ENCODE data around the gene HSPH1.

Gene HSPH1

DNA sequence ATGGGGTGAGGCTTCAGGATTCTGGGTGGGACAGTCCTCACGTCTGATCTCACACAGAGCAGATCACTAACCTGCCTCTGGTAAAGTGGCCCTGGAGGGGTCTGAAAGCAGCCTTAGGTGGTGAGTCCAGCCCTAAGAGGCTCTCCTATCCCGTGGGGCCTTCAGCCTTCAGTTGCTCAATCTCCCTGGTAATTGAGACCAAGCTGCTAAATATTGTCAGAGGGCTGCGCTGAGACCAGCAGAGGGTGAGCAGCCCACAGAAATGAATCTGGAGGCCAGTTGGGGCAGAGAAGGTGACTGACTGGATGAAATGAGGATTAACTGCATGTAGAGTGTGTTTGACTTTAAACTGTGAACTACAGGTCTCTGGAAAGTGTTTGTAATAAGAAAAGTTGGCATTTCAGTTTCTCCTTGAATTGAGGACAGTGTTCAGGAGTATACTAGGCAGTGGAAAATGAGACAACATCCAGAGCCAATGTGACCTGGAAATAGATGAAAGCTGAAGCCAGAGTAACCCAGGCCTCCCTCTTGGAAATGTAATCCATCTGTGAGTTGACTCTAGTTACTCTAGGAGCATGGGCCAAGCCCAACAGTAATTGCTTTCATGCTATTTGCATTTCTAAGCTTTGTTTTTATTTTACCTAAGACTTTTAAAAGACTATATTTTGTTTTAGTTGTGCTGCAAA lies 14.3 kb upstream of the HSPH1 start:
- DNase-seq, result no peak

DNA sequence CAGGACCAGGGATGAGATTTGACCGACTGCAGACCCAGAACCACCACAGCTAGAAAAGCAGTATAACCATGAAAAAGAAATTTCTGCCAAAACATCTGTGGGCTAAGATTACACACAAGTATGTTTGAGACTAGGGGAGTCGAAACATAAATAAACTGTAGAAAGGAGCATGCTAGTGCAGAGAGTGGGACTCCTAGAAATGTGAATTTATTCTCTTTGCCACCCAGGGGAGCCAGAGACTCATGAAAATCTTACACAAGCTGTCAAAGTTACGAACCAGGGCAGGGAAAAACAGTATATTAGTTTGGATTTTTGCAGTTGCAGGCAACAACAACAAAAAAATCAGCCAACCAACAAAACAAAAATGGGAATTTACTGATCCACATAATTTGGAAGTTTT lies 12.3 kb upstream of the HSPH1 start:
- no peak for DNase-seq

DNA sequence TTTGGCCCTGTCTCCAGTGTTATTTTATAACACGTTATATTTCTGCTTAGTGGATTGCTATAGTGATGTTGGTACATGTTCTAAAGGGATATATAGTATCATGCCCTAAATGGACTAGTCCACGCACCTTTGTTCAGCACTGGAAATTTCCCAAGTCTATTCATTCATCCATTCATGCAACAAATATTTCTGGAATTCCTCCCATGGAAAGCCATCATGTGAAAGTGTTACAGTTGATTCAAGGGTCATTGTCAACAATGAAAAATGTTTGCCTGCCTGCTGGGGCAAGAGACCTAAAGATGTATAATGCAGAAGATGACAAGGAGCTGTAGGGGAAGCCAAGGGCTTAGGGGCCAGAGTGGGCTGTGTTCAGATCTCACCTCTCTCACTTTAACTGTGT lies 10.8 kb upstream of the HSPH1 start:
- DNase-seq, result no peak

DNA sequence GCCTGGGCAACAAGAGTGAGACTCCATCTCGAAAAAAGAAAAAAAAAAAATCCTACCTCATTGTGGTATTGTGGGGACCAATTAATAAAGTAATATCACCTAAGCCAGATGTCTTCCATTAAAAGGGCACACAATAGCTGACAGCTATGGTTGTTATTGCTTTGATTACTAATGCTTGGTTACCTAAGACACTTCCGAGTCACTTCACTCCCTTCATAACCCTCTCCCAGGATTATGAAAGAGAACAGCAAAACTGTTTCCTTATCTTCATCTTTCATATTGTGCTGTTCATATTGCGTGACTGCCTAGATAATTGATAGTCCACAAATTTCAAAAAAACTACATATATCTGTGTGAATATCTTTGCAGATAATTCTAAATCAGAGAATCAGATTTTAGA lies 10.3 kb upstream of the HSPH1 start:
- DNase-seq, result no peak

- no peak for DNase-seq
Observed at GRCh38 chr13:31168736-31169135, 7.0 kb upstream of the HSPH1 start.

- no peak for DNase-seq
Observed at GRCh38 chr13:31168166-31168565, 6.5 kb upstream of the HSPH1 start.

- no peak for DNase-seq
Observed at GRCh38 chr13:31167490-31167889, 5.8 kb upstream of the HSPH1 start.

GRCh38 chr13:31166591-31166990 lies 4.9 kb upstream of the HSPH1 start:
- DNase-seq, result no peak

- DNase-seq, result peak; percentile 79
Observed at GRCh38 chr13:31162151-31163008, 676 bp upstream of the HSPH1 start.

- no peak for DNase-seq
Observed at GRCh38 chr13:31160857-31161556, 697 bp downstream of the HSPH1 start.

- DNase-seq, result no peak
Observed at GRCh38 chr13:31159306-31159705, 2.4 kb downstream of the HSPH1 start.

DNA sequence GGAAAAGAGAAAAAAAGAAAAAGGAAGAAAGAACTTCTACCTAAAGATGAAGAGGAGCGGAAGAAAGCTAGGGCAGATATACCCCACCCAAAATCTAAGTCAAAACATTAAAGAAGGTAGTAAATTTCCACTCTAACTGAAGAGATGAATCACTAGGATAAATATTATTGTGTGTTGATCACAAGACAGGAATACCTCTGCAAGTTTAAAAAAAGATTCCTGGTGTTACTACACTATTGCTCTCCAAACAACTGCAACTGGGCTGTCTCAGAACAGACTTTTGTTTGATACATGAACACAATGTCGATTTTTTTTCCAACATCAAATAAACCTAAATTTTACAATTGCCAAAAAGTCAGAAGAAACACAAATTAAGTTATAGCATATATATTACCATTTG lies 6.8 kb downstream of the HSPH1 start:
- no peak for DNase-seq

DNA sequence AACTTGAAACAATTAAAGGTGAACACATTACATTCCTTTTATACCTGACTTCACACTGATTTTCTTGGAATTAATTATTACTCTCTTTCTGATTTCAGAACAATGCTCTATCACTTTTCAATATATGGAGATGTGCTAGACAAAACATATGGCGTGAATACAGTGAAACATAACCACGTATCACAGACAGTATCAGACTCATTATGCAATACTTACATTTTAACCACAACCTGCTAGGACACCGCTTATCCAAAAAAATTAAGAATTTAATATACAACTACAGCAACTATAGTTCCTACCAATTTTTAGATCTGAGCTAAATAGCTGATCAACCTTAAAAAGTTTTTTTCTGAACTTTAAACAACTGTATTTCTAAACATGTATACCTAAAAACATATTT lies 9.9 kb downstream of the HSPH1 start:
- DNase-seq, result no peak

DNA sequence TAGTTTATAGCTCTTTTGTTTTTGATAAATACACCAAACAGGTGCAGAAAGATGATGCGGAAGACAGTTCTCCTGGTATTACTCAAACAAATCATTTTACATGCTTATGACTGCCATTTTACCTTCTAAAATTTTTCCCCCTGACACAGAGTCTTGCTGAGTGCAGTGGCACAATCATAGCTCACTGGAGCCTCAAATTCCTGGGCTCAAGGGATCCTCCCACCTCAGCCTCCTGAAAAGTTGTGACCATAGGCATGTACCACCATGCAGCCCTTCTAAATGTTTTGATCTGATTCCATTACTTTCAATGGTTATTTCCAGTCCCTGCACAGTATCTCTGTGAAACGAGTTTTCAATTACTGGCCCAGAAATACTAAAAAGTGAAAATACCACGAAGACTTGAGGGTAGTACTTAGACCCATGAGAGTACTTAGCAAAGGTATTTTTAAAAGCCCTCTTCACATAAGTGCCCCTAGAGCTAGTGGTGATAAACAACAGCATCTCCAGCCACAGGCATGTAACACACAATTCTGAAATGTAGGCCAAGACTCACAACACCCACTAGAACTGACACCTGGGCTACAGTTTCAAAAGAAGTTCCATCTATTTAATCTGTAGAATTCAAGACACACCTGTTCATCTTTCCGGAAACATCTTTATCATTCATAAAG lies 11.3 kb downstream of the HSPH1 start:
- no peak for DNase-seq

- no peak for DNase-seq
Observed at GRCh38 chr13:31149604-31150003, 12.1 kb downstream of the HSPH1 start.

DNA sequence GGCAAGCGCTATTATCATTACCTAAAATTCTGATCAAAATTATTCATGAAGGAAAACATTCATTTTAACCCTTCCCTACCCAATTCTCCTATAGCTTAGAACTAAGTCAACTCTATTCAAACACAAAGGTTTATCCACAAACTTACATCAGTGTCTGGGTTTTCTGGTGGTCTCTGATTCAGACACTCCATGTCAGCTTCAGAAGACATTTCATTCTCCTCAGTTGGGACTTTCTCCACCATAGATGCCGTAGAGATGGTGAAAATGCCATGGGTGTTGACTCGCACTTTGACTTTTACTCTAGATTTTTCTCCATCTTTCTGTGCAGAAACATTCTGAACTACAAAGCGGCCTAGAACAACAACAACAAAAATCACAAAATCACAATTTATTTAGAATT lies 16.3 kb downstream of the HSPH1 start:
- no peak for DNase-seq

DNA sequence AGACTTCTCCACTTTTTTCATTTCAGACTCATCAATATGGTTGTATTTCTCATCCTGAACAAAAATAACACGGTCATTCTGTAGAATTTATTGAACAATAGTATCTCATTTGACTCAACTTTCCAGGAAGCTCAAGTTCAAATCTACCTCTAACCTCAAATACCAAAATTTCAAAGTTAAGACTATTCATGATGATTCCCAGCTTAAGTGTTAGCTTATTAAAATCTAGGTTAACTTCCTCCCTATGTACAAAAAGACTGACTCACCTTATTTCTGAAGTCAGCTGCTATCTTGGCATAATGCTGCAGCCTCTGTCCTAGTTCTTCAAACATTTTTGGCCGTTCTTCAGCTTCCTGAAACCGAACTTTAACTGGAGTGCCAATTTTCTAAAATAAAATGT lies 23.2 kb downstream of the HSPH1 start:
- DNase-seq, result no peak

- no peak for DNase-seq
Observed at GRCh38 chr13:31136724-31137123, 25.0 kb downstream of the HSPH1 start.

- DNase-seq, result no peak
Observed at GRCh38 chr13:31134039-31134711, 27.5 kb downstream of the HSPH1 start.

- no peak for DNase-seq
Observed at GRCh38 chr13:31133621-31134020, 28.1 kb downstream of the HSPH1 start.

- no peak for DNase-seq
Observed at GRCh38 chr13:31131470-31131961, 30.2 kb downstream of the HSPH1 start.

DNA sequence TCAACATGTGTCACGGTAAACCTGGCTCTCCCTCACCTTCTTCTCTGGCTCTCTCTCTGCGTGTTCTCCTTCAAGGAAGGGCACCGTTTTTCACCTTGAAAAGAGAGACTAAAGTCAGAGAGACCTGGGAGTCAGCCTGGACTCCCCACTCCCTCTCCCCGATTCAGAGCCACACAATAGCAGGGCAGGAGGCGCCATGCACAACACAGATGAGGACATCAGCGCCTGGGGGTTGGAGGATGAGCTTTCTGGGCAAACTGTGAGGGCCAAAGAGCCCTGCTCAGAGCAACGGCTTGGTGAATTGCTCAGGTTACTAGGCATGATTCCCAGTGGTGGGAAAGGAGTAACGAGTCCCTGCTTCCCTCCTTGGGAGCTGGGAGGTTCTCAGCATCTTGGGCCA lies 32.3 kb downstream of the HSPH1 start:
- no peak for DNase-seq

DNA sequence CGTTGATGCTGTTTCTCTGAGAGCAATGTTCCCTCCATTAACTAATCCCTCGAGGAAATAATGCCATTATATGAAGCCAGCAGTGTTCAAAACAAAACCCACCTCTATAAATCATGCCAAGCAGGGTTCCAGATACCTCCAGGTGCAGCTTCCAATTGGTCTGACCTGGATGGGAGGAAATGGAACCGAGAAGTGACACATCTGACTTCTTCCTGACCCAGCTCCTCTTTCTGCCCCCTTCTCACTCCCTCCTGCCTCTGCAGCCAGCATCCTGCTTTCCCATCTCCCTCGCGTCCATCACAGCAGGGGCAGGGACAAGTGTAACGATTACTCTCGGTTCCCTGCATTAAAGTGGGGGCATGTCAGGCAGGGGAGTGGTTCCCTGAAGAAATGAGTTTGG lies 37.5 kb downstream of the HSPH1 start:
- DNase-seq, result no peak
